ENCODE results near the gene HDAC10.
"Not testable (repeated sequence)": the region's sequence is repeated elsewhere in the genome, so short reads cannot be mapped to it uniquely, and the experiment has no call there.

The HDAC10 gene

DNA sequence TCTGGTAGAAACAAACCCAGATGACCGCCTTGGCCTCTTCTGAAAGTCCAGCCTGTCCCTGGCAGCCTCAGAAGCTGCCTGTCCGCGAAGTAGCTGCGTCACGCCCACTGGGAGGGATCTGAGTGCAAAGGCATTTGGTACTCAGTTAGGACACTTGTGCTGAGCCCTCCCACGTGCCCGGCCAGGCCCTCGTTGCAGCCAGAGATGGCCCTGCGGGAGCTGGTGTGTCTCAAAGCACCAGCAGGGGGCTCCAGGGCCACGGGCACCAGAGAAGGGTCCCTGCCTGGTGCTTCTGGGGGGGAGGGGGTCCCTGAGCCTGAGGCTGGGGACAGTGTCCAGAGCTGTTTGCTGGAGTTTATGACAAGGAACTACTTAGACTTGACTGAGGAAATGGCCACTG lies 44.5 kb downstream of the HDAC10 start:
- TF ChIP-seq, protein P1, sequence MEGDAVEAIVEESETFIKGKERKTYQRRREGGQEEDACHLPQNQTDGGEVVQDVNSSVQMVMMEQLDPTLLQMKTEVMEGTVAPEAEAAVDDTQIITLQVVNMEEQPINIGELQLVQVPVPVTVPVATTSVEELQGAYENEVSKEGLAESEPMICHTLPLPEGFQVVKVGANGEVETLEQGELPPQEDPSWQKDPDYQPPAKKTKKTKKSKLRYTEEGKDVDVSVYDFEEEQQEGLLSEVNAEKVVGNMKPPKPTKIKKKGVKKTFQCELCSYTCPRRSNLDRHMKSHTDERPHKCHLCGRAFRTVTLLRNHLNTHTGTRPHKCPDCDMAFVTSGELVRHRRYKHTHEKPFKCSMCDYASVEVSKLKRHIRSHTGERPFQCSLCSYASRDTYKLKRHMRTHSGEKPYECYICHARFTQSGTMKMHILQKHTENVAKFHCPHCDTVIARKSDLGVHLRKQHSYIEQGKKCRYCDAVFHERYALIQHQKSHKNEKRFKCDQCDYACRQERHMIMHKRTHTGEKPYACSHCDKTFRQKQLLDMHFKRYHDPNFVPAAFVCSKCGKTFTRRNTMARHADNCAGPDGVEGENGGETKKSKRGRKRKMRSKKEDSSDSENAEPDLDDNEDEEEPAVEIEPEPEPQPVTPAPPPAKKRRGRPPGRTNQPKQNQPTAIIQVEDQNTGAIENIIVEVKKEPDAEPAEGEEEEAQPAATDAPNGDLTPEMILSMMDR (IDR thresholded peaks at IDR 0.05): peak; percentile 55
- Mint-ChIP-seq H3K9me3 (peaks cover 14% of the 10 kb centered on the region), H3K4me3 (no peak overlapping the region), H3K36me3 (ENCODE audit: low read depth) (peaks cover 52% of the 10 kb centered on the region), H3K27ac (peak overlapping the region; percentile 84), H3K27me3 (ENCODE audit: low read depth, poor library complexity) (no peaks in the 10 kb centered on the region), H3K4me1 (peaks cover 36% of the 10 kb centered on the region)
- DNase-seq: peak; percentile 67

DNA sequence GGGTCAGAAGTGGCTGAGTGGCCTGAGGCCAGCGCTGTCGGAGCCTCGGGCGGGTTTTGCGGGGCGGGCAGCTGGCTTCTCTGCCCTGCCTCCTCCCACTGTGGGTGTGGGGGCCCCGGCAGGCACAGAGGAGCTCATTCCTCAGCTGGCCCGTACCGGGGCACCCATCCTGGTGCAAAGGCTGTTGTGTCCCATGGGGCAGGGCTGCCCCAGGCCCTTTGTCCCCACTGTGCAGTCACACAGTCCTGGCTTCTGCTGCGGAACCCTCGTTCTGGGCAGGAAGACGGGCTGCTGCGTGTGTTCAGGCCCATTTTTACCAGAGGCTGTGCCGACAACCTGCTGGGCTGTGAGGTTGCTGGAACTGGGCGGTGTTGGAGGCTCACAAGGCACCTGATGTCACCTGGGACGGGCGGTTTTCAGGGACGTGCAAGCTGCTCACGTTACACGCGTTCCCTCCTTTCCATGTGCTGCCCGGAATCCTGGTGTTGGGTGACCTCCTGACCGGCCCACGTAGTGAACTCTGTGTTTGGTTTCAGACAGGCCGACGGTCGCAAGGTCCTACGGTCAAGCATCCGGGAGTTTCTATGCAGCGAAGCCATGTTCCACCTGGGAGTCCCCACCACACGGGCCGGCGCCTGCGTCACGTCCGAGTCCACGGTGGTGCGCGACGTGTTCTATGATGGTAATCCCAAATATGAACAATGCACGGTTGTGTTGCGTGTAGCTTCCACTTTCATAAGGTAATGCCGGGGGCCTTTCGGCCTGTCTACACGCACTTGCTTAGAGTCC lies 45.1 kb downstream of the HDAC10 start:
- DNase-seq: no peak
- Mint-ChIP-seq H3K36me3 (ENCODE audit: low read depth) (peaks cover 47% of the 10 kb centered on the region), H3K9me3 (peaks cover 14% of the 10 kb centered on the region), H3K4me1 (peaks cover 36% of the 10 kb centered on the region), H3K27me3 (ENCODE audit: low read depth, poor library complexity) (no peaks in the 10 kb centered on the region), H3K27ac (peak overlapping the region; percentile 84), H3K4me3 (no peak overlapping the region)
- TF ChIP-seq, protein P1 (IDR thresholded peaks at IDR 0.05): no peak

DNA sequence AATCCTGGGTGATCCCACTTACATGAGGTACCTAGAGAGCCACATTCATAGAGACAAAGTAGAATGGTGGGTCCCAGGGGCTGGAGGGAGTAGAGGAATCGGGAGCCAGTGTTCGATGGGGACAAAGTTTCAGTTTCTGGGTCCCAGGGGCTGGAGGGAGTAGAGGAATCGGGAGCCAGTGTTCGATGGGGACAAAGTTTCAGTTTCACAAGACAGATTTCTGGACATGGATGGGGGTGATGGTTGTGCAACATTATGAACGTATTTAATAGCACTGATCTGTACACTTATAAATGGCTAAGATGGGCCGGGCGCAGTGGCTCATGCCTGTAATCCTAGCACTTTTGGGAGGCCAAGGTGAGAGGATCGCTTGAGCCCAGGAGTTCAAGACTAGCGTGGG lies 46.1 kb downstream of the HDAC10 start:
- H3K27ac Mint-ChIP-seq: not testable (repeated sequence)

DNA sequence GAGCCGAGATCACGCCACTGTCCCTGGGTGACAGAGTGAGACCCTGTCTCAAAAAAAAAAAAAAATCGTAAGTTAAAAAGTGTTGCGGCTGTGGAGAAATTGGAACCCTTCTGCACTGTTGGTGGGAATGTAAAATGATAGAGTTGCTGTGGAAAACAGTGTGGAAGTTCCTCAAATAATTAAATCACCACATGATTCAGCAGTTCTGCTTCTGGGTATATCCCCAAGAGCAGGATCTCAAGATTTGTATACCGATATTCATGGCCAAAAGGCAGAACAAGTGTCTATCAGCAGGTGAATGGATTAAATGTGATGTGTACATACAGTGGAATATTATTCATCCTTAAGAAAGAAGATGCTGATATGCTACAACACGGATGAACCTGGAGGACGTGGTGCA lies 46.5 kb downstream of the HDAC10 start:
- Mint-ChIP-seq H3K27me3 (ENCODE audit: low read depth, poor library complexity) (no peaks in the 10 kb centered on the region), H3K36me3 (ENCODE audit: low read depth) (peaks cover 40% of the 10 kb centered on the region), H3K9me3 (peaks cover 14% of the 10 kb centered on the region), H3K4me1 (peaks cover 32% of the 10 kb centered on the region), H3K27ac (no peak overlapping the region), H3K4me3 (no peak overlapping the region)
- TF ChIP-seq, protein P1 (IDR thresholded peaks at IDR 0.05): no peak
- no peak for DNase-seq

More for the DNA sequence above, 46.1 kb downstream of the HDAC10 start:
- peaks cover 14% of the 10 kb centered on the region for H3K9me3 Mint-ChIP-seq
- not testable (repeated sequence) for DNase-seq; H3K27me3 Mint-ChIP-seq (ENCODE audit: low read depth, poor library complexity); H3K4me3 Mint-ChIP-seq
- H3K36me3 Mint-ChIP-seq (ENCODE audit: low read depth): peaks cover 44% of the 10 kb centered on the region
- H3K4me1 Mint-ChIP-seq: peaks cover 36% of the 10 kb centered on the region

DNA sequence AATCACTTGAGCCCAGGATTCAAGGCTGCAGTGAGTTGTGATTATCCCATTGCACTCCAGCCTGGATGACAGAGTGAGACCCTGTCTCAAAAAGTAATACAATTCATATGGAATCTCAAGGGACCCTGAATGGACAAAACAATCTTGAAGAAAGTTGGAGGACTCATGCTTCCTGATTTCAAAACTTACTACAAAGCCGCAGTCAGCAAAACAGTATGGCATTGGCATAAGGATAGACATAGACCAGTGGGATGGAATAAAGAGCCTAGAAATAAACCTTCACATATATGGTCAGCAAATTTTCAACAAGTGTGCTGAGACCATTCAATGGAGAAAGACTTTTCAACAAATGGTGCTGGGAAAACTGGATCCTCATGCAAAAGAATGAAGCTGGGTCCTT lies 47.8 kb downstream of the HDAC10 start:
- DNase-seq: no peak
- TF ChIP-seq, protein P1 (IDR thresholded peaks at IDR 0.05): no peak
- Mint-ChIP-seq H3K9me3 (peaks cover 14% of the 10 kb centered on the region), H3K4me1 (peaks cover 35% of the 10 kb centered on the region), H3K4me3 (peak overlapping the region; percentile 7), H3K36me3 (ENCODE audit: low read depth) (peaks cover 40% of the 10 kb centered on the region), H3K27me3 (ENCODE audit: low read depth, poor library complexity) (no peaks in the 10 kb centered on the region), H3K27ac (no peak overlapping the region)

DNA sequence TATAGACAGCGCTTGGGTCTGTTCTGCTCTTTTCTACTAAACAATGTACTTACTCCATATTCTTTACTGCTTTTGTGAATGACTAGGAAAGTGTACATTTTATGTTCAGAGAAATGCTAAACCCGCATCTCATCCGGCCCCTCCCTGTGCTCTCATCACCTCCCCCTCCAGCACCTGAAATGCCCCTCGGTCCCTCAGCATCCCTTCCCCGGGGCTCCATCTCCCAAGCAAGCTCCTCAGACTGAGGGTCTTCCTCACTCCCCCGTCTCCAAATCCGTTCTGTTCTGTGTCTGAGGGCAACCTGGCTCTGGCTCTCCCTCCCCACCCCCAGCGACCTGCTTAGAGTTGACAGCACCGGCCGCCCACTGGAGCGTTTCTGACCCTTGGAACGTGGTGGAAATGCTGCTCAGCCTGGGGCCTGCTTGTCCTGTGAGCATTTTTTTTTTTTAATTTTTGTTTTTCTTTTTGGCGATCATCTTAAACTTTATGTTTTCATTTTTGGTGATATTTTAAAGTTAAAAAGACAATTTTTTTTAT lies 48.9 kb downstream of the HDAC10 start:
- Mint-ChIP-seq H3K27ac (no peak overlapping the region), H3K27me3 (ENCODE audit: low read depth, poor library complexity) (no peaks in the 10 kb centered on the region), H3K9me3 (peaks cover 14% of the 10 kb centered on the region), H3K4me1 (peaks cover 35% of the 10 kb centered on the region), H3K4me3 (peak overlapping the region; percentile 88), H3K36me3 (ENCODE audit: low read depth) (peaks cover 40% of the 10 kb centered on the region)
- DNase-seq: peak; percentile 51
- TF ChIP-seq, protein P1 (IDR thresholded peaks at IDR 0.05): no peak
